ENCODE data around the gene CYB561D1.

The CYB561D1 gene

GRCh38 chr1:109487261-109487660 is 6.6 kb upstream of the CYB561D1 start:
- Histone ChIP-seq H3K4me1 (ENCODE audit: insufficient read depth, low read length) (peaks cover 3% of the 10 kb centered on the region; the same call in 1 of the 2 replicates), H3K9ac (ENCODE audit: low read depth, low read length) (no peak overlapping the region), H3K36me3 (ENCODE audit: insufficient read depth, low read length) (no peaks in the 10 kb centered on the region; the same call in 1 of the 2 replicates), H3K9me3 (ENCODE audit: control insufficient read depth, insufficient read depth, low read length) (no peaks in the 10 kb centered on the region)

DNA sequence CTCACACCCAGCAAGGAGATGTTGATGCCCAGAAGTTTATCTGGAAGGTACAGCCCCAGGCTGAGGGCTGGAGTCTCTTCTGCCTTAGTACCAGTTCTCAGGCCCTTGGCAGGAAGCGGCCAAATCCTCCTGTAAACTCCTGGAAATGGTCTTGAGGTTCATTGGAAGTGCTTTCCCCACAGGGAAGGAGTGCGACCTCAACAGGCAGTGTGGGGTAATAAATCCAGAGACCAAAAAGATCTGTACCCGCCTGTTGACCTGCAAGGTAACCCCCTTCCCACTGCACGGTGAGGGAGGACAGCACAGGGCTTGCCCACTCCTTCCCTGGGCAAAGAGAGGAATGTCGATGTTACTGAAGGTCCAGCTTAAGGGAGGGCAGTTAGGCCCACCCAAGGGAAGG is 5.7 kb upstream of the CYB561D1 start:
- Histone ChIP-seq H3K36me3 (ENCODE audit: insufficient read depth, low read length) (no peaks in the 10 kb centered on the region; the same call in 1 of the 2 replicates), H3K9me3 (ENCODE audit: control insufficient read depth, insufficient read depth, low read length) (no peaks in the 10 kb centered on the region), H3K4me1 (ENCODE audit: insufficient read depth, low read length) (peaks cover 3% of the 10 kb centered on the region; the same call in 1 of the 2 replicates), H3K9ac (ENCODE audit: low read depth, low read length) (no peak overlapping the region)

GRCh38 chr1:109488696-109489095 is 5.2 kb upstream of the CYB561D1 start:
- Histone ChIP-seq H3K36me3 (ENCODE audit: insufficient read depth, low read length) (no peaks in the 10 kb centered on the region; the same call in 1 of the 2 replicates), H3K4me1 (ENCODE audit: insufficient read depth, low read length) (peaks cover 7% of the 10 kb centered on the region; the same call in 1 of the 2 replicates), H3K9me3 (ENCODE audit: control insufficient read depth, insufficient read depth, low read length) (no peaks in the 10 kb centered on the region), H3K9ac (ENCODE audit: low read depth, low read length) (no peak overlapping the region)

DNA sequence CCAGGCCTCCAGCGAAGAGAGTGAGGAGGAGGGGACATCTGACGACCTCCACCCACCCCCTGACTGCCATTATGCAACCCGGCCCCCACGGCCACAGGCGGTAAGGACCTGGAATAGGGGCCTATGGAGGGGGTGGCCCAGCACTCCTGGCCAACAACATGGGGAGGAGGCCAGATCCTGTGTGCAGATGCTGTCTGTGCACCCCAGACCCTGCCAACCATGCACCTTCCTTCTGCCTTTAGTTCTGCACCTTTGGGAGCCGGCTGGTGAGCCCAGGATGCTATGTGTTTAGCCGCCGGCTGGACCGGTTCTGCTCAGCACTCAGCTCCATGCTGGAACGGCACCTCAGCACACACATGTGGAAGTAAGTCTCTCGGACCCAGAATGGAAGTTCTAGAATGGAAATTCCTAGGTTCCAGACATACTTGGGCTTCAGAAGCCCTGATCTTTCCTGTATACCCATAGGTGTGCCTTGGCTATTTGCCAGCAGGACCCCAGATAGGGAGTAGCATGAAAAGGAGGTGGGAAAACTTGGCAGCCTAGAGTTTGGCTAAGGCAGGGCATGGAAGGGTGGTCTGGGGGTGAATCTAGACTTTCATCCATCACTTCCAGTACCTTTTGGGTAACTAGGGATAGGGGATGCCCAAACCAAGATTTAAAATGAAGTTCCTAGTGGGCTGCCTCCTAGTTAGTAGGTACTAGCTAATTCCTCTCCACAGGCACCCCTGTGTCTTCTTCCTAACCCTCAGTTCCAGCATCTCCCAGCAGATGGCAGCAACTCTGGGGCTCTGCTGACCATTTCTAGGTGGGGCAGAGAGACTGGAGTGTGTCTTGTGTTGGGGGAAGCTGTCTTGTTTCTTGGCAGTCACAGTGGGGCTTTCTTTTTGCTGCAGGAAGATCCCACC is 3.6 kb upstream of the CYB561D1 start:
- H3K4me1 ChIP-seq (ENCODE audit: insufficient read depth, low read length), result peaks cover 5% of the 10 kb centered on the region; the same call in 1 of the 2 replicates
- H3K9ac ChIP-seq (ENCODE audit: low read depth, low read length), result no peak overlapping the region
- no peaks in the 10 kb centered on the region; the same call in 1 of the 2 replicates for H3K36me3 ChIP-seq (ENCODE audit: insufficient read depth, low read length)
- H3K9me3 ChIP-seq (ENCODE audit: control insufficient read depth, insufficient read depth, low read length), result no peaks in the 10 kb centered on the region

GRCh38 chr1:109490934-109491302 is 3.0 kb upstream of the CYB561D1 start:
- no peak overlapping the region for H3K9ac ChIP-seq (ENCODE audit: low read depth, low read length)
- peaks cover 4% of the 10 kb centered on the region; the same call in 1 of the 2 replicates for H3K4me1 ChIP-seq (ENCODE audit: insufficient read depth, low read length)
- no peaks in the 10 kb centered on the region for H3K9me3 ChIP-seq (ENCODE audit: control insufficient read depth, insufficient read depth, low read length)
- H3K36me3 ChIP-seq (ENCODE audit: insufficient read depth, low read length), result no peaks in the 10 kb centered on the region; the same call in 1 of the 2 replicates

DNA sequence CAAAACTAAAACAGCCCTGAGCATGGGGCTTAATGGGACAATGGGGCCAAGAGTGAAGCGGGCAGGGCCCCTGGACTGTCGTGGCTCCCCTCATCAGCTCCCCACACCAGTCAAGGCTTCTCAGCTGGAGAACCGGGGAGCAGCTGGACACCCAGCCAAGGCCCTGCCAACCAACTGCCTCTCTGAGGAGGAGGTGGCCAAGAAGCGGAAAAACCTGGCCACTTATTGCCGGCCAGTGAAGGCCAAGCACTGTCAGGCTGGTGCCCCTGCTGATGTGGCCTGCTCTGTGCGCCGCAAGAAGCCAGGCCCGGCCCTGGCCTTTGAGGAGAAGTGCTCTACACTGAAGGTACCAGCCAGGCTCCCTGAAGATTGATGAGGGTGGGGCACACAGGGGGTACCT is 2.5 kb upstream of the CYB561D1 start:
- H3K4me1 ChIP-seq (ENCODE audit: insufficient read depth, low read length), result peaks cover 4% of the 10 kb centered on the region; the same call in 1 of the 2 replicates
- no peaks in the 10 kb centered on the region for H3K9me3 ChIP-seq (ENCODE audit: control insufficient read depth, insufficient read depth, low read length)
- H3K36me3 ChIP-seq (ENCODE audit: insufficient read depth, low read length), result no peaks in the 10 kb centered on the region; the same call in 1 of the 2 replicates
- no peak overlapping the region for H3K9ac ChIP-seq (ENCODE audit: low read depth, low read length)

- H3K4me1 ChIP-seq (ENCODE audit: insufficient read depth, low read length), result peaks cover 9% of the 10 kb centered on the region
- no peaks in the 10 kb centered on the region; the same call in 1 of the 2 replicates for H3K36me3 ChIP-seq (ENCODE audit: insufficient read depth, low read length)
- H3K9me3 ChIP-seq (ENCODE audit: control insufficient read depth, insufficient read depth, low read length), result no peaks in the 10 kb centered on the region
- H3K9ac ChIP-seq (ENCODE audit: low read depth, low read length), result no peak overlapping the region
Measured at GRCh38 chr1:109492779-109493178, 1.1 kb upstream of the CYB561D1 start.

DNA sequence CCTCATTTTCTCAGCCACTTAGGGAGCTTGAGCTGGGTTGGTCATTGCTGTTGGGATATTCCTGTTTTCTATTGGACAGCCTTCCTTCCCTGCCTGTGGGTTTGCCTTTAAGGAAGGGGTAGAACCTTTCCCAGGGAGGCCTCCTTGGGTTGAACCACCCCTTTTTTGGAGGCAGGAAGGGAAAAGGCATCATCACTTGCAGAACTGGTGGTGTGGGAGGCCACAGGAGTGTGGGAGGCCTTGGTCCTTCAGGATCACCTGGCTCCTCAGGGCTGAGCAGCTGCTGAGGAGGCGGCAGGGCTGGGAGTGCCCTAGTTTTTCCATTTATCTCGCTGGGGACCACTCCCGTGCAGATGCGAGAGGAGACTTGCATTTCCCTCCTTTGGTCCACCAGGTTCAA is 667 bp upstream of the CYB561D1 start:
- H3K36me3 ChIP-seq (ENCODE audit: insufficient read depth, low read length), result no peaks in the 10 kb centered on the region; the same call in 1 of the 2 replicates
- no peaks in the 10 kb centered on the region for H3K9me3 ChIP-seq (ENCODE audit: control insufficient read depth, insufficient read depth, low read length)
- peak overlapping the region; percentile 96; the same call in 1 of the 2 replicates for H3K9ac ChIP-seq (ENCODE audit: low read depth, low read length)
- peaks cover 11% of the 10 kb centered on the region for H3K4me1 ChIP-seq (ENCODE audit: insufficient read depth, low read length)

GRCh38 chr1:109495738-109496137 is 1.8 kb downstream of the CYB561D1 start:
- Histone ChIP-seq H3K4me1 (ENCODE audit: insufficient read depth, low read length) (peaks cover 19% of the 10 kb centered on the region), H3K9me3 (ENCODE audit: control insufficient read depth, insufficient read depth, low read length) (no peaks in the 10 kb centered on the region), H3K36me3 (ENCODE audit: insufficient read depth, low read length) (no peaks in the 10 kb centered on the region), H3K9ac (ENCODE audit: low read depth, low read length) (no peak overlapping the region)

- H3K9ac ChIP-seq (ENCODE audit: low read depth, low read length), result no peak overlapping the region
- peaks cover 19% of the 10 kb centered on the region for H3K4me1 ChIP-seq (ENCODE audit: insufficient read depth, low read length)
- H3K36me3 ChIP-seq (ENCODE audit: insufficient read depth, low read length), result no peaks in the 10 kb centered on the region
- H3K9me3 ChIP-seq (ENCODE audit: control insufficient read depth, insufficient read depth, low read length), result no peaks in the 10 kb centered on the region
Measured at GRCh38 chr1:109497449-109498160, 3.7 kb downstream of the CYB561D1 start.

DNA sequence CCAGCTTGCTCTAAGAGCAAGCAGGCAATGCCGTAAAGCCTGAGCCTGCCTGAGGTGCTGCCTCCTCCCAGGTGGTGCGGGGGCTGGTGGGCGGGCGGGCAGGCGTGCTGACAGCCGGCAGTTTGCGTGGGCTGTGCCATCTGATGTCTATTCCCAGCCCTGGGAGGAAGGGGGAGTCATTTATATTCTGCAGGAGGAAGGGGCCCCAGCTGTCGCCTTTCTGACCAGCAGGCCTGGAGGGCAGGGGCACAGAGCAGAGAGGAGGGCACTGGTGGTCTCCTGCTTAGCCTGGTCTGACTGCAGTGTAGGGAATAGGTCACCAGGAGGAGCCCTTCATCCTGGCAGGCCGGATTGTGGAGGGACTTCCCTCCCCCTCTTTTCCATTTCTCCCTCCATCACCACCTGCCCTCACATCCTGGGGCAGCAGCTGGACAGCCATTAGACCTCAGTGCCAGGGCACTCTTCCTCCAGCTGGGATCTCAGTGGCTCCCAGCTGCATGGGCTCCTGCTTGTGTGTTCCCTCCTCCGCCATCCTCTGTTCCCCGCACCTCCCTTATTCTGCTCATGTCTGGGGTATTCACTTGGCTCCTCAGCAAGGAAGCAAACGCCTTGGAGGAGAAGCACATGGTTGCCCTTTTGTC is 4.4 kb downstream of the CYB561D1 start:
- Histone ChIP-seq H3K9me3 (ENCODE audit: control insufficient read depth, insufficient read depth, low read length) (no peaks in the 10 kb centered on the region), H3K9ac (ENCODE audit: low read depth, low read length) (no peak overlapping the region), H3K36me3 (ENCODE audit: insufficient read depth, low read length) (no peaks in the 10 kb centered on the region), H3K4me1 (ENCODE audit: insufficient read depth, low read length) (peaks cover 19% of the 10 kb centered on the region)

GRCh38 chr1:109499081-109499480 is 5.2 kb downstream of the CYB561D1 start:
- Histone ChIP-seq H3K9ac (ENCODE audit: low read depth, low read length) (no peak overlapping the region), H3K4me1 (ENCODE audit: insufficient read depth, low read length) (peaks cover 15% of the 10 kb centered on the region), H3K9me3 (ENCODE audit: control insufficient read depth, insufficient read depth, low read length) (no peaks in the 10 kb centered on the region), H3K36me3 (ENCODE audit: insufficient read depth, low read length) (no peaks in the 10 kb centered on the region)

DNA sequence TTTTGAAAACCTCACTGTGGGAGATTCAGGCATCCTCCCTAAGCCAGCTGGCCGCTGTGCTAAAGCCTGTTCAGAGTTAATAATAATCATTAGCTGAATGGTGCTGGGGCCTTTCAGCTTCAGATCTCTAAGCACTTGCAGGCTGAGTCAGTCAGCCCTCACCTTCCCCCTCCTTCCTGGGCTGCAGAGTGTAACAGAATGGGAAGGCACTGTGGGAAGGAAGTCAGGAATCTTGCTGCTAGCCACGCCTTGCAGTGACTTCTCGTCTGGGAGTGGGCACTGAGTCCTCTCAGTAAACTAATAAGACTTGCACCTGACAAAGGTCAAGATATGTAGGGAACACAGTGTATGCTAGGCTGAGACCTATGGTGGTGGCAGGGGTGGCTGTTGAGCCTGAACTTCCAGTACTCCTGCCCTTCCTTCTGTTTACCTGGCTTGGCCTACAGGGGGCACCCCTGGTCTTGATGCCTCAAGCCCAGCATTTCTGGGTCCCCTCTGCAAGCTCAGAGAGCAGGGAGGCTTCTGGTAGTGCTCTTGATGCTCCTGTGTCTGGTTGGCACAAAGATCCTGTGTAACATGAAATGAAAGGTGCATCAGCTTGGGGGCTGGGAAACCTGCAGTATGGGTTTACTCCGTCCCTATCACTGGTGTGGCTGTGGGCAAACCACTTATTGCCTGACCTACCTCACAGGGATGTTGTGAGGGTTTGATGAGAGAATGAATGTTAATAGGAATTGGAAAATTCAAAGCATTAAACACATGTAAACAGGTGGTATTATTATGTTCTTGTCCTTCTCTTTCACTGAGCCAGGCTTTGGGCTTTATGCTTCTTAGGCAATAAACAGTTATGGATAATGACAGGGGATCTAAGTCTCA is 6.0 kb downstream of the CYB561D1 start:
- Histone ChIP-seq H3K9ac (ENCODE audit: low read depth, low read length) (no peak overlapping the region), H3K9me3 (ENCODE audit: control insufficient read depth, insufficient read depth, low read length) (no peaks in the 10 kb centered on the region), H3K4me1 (ENCODE audit: insufficient read depth, low read length) (peaks cover 15% of the 10 kb centered on the region), H3K36me3 (ENCODE audit: insufficient read depth, low read length) (no peaks in the 10 kb centered on the region)
